Measurements from ENCODE around the gene UBE2M. TPM values are rescaled to one million over a fixed set of nuclear protein-coding genes. Genes with fewer than 3 reads are reported as not detected.

Gene UBE2M
- total RNA-seq, 1 donor from 2014 or later = 118 TPM

DNA sequence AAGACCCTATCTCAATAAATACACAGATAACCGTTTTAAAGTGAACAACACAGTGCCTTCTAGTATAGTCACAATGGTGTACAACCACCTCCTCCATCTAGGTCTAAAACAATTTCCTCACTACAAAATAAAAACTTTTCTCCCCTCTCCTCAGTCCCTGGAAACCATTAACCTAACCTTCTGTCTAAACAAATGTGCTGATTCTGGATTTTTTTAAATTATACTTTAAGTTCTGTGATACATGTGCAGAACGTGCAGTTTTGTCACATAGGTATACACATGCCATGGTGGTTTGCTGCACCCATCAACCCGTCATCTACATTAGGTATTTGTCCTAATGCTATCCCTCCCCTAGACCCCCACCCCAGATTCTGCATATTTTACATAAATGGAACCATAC, 29.0 kb downstream of the UBE2M start:
- H3K27ac Mint-ChIP-seq (ENCODE audit: unreplicated experiment) = no peak overlapping the region
- peaks cover 1% of the 10 kb centered on the region for H3K9me3 Mint-ChIP-seq (ENCODE audit: unreplicated experiment)
- no peak for DNase-seq
- H3K4me3 Mint-ChIP-seq (ENCODE audit: unreplicated experiment) = no peak overlapping the region
- TF ChIP-seq, protein P1, sequence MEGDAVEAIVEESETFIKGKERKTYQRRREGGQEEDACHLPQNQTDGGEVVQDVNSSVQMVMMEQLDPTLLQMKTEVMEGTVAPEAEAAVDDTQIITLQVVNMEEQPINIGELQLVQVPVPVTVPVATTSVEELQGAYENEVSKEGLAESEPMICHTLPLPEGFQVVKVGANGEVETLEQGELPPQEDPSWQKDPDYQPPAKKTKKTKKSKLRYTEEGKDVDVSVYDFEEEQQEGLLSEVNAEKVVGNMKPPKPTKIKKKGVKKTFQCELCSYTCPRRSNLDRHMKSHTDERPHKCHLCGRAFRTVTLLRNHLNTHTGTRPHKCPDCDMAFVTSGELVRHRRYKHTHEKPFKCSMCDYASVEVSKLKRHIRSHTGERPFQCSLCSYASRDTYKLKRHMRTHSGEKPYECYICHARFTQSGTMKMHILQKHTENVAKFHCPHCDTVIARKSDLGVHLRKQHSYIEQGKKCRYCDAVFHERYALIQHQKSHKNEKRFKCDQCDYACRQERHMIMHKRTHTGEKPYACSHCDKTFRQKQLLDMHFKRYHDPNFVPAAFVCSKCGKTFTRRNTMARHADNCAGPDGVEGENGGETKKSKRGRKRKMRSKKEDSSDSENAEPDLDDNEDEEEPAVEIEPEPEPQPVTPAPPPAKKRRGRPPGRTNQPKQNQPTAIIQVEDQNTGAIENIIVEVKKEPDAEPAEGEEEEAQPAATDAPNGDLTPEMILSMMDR (IDR thresholded peaks at IDR 0.05; ENCODE audit: partially characterized antibody, unreplicated experiment) = no peak
- H3K36me3 Mint-ChIP-seq (ENCODE audit: unreplicated experiment) = no peaks in the 10 kb centered on the region
- H3K27me3 Mint-ChIP-seq (ENCODE audit: unreplicated experiment) = peaks cover 3% of the 10 kb centered on the region
- H3K4me1 Mint-ChIP-seq (ENCODE audit: low read depth, unreplicated experiment) = peaks cover 8% of the 10 kb centered on the region

DNA sequence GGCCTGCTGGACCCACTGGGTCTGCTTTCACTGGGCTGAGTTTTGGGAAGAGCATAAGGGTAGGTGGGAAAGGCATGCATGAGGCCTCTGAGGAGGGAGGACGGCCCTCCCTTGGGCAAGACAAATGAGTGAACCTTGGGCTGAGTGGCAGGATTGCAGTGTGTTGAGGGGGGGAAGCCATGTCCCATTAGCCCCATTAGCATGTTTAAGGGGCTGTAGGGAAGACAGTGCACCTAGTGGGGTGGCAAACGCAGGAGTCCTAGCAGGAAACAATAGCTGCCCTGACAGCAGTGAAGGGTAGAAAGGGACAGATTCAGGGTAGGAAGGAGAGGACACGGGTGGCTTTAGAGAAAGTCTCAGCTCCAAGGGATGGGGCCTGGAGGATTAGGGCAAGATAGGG, 35.7 kb downstream of the UBE2M start:
- Mint-ChIP-seq H3K27me3 (ENCODE audit: unreplicated experiment) (peaks cover 22% of the 10 kb centered on the region), H3K9me3 (ENCODE audit: unreplicated experiment) (peaks cover 12% of the 10 kb centered on the region), H3K36me3 (ENCODE audit: unreplicated experiment) (no peaks in the 10 kb centered on the region), H3K4me3 (ENCODE audit: unreplicated experiment) (peak overlapping the region; percentile 42), H3K27ac (ENCODE audit: unreplicated experiment) (peak overlapping the region; percentile 12), H3K4me1 (ENCODE audit: low read depth, unreplicated experiment) (peaks cover 10% of the 10 kb centered on the region)
- TF ChIP-seq, protein P1 (IDR thresholded peaks at IDR 0.05; ENCODE audit: partially characterized antibody, unreplicated experiment) = no peak
- no peak for DNase-seq

DNA sequence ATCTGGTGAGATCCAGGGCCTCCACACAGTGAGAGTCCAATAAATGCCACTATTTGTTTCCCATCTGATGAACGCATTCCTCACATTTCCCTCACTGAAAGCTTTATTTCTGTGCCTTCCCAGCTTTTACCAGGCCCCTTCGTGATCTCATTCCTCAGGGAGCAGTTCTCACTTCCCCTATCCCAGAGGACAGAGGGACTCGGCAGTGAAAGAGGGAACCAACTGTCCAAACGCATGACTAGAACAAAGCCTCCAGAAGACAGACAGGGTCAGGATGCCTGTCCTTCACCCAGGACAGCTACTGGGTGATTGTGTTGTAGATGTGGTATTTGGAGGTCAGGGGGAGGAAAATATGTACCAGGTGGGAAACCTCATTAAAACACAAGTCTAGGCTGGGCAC, 36.8 kb downstream of the UBE2M start:
- no peak for DNase-seq
- Mint-ChIP-seq H3K9me3 (ENCODE audit: unreplicated experiment) (peaks cover 12% of the 10 kb centered on the region), H3K27ac (ENCODE audit: unreplicated experiment) (peak overlapping the region; percentile 46), H3K4me3 (ENCODE audit: unreplicated experiment) (peak overlapping the region; percentile 46), H3K4me1 (ENCODE audit: low read depth, unreplicated experiment) (peaks cover 10% of the 10 kb centered on the region), H3K36me3 (ENCODE audit: unreplicated experiment) (no peaks in the 10 kb centered on the region), H3K27me3 (ENCODE audit: unreplicated experiment) (peaks cover 23% of the 10 kb centered on the region)
- TF ChIP-seq, protein P1 (IDR thresholded peaks at IDR 0.05; ENCODE audit: partially characterized antibody, unreplicated experiment) = no peak

DNA sequence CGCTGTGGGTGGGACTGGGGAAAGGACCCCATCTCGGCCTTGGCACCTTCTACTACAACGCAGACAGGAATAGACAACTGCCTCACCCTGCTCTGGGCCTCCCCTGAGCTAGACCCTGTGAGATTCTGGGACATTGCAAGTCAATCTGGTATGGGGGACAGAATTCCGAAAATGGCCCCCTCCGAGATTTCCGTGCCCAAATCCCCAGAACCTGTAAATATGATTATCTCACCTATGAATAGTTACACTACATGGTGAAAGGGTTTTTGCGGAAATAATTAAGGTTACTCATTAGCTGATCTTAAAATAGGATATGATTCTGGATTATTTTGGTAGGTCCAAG, 38.2 kb downstream of the UBE2M start:
- H3K27ac Mint-ChIP-seq (ENCODE audit: unreplicated experiment) = peak overlapping the region; percentile 100
- peaks cover 19% of the 10 kb centered on the region for H3K4me1 Mint-ChIP-seq (ENCODE audit: low read depth, unreplicated experiment)
- peaks cover 15% of the 10 kb centered on the region for H3K9me3 Mint-ChIP-seq (ENCODE audit: unreplicated experiment)
- H3K36me3 Mint-ChIP-seq (ENCODE audit: unreplicated experiment) = no peaks in the 10 kb centered on the region
- TF ChIP-seq, protein P1 (IDR thresholded peaks at IDR 0.05; ENCODE audit: partially characterized antibody, unreplicated experiment) = no peak
- peak overlapping the region; percentile 100 for H3K4me3 Mint-ChIP-seq (ENCODE audit: unreplicated experiment)
- DNase-seq = no peak
- peaks cover 29% of the 10 kb centered on the region for H3K27me3 Mint-ChIP-seq (ENCODE audit: unreplicated experiment)

DNA sequence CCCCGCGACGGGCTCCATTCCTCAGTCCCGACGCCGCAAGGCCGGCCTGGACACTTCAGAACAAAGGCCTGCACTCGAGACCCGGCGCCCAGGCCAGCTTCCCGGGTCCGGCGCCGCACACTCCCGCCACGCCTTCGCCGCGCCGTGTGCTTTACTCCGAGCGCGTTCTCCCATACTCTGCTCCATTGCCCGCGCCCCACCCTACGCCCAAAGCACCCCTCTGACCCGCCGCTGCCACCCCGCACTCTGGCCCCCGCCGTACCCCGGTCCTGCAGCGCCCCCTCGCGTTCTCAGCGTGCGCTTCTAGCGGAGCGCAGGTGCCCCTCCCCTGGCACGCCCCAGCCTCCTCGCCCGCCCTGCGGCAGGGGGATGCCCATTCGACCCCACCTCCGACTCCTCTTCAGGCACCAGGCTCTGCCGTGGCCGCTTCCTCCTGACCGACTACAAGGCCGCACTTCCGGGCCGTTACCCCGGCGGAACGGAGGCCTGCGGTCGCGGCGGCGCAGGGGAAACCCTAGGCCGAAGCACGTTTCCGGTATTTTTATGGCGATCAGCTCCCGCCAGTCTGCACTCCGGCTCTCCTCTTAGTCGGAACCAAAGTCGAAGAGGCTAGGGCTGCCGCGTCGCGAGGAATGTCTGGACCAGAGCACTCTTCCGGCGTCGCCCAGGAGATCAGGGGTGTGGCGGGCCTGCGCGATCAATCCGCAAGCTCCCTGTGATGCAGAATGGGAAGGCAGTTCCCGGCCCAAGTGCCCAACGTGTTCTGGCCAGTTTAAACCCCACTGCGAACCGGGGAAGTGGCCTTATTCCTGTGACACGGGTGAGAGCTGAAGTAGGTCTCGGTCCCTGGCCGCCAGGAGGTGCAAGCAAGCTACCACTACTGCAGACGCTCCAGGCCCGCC, 38.8 kb downstream of the UBE2M start, which contains the start of gene ZBTB45:
Gene ZBTB45, minus strand, starts transcription at position 456 of the 902 bp plus-strand sequence. CDS start 2,137 bp downstream, outside the sequence.
- peaks cover 19% of the 10 kb centered on the region for H3K4me1 Mint-ChIP-seq (ENCODE audit: low read depth, unreplicated experiment)

More for the DNA sequence above, 38.8 kb downstream of the UBE2M start, which contains the start of gene ZBTB45:
- Mint-ChIP-seq H3K27me3 (ENCODE audit: unreplicated experiment) (peaks cover 30% of the 10 kb centered on the region), H3K9me3 (ENCODE audit: unreplicated experiment) (peaks cover 15% of the 10 kb centered on the region), H3K27ac (ENCODE audit: unreplicated experiment) (peak within 1 kb of the TSS; percentile 100), H3K36me3 (ENCODE audit: unreplicated experiment) (no peaks in the 10 kb centered on the region), H3K4me3 (ENCODE audit: unreplicated experiment) (peak within 1 kb of the TSS; percentile 100)
- TF ChIP-seq, protein P1 (IDR thresholded peaks at IDR 0.05; ENCODE audit: partially characterized antibody, unreplicated experiment) = peak; percentile 80
- peak; percentile 95 for DNase-seq

Data from glutamatergic neuron (in vitro differentiated cells).